Peyer's patch (tissue), 4 donors: ENCODE results near the gene RERE.
"Not testable (repeated sequence)": the region's sequence is repeated elsewhere in the genome, so short reads cannot be mapped to it uniquely, and the experiment has no call there.

Experiments used
- POLR2A ChIP-seq, 2 donors: fragments of 450-650 bp; IDR thresholded peaks; one replicate each; pipeline ENCODE4 v1.5.1; 2017; ENCODE audit warnings: antibody characterized with exemption in 2 of 2, mild to moderate bottlenecking in 2 of 2, moderate library complexity in 2 of 2
- TF ChIP-seq, protein P1 (sequence below), 6 experiments: fragments of 450-650 bp in 4 of 6; fragments of 200-600 bp in 2 of 6; sonication (generic) in 1 of 6; IDR thresholded peaks; one replicate each; pipeline ENCODE4 v1.5.1; 2017 to 2019; ENCODE audit warnings: antibody characterized with exemption in 6 of 6, mild to moderate bottlenecking in 3 of 6, moderate library complexity in 1 of 6

DNA sequence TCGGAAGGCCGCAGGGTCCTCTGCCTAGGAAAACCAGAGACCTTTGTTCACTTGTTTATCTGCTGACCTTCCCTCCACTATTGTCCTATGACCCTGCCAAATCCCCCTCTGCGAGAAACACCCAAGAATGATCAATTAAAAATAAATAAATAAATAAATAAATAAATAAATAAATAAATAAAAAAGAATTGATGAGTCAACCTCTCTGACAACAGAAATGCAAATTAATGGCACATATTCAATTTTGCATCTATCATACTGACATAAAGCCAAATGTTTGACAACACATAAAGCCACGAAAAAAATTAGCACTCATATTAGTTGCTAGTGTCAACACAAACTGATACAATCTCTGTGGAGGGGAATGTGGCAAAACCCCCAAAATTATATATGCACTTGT, 314.5 kb downstream of the RERE start:
- TF ChIP-seq POLR2A (IDR thresholded peaks at IDR 0.05), result not testable (repeated sequence)
- TF ChIP-seq, protein P1, sequence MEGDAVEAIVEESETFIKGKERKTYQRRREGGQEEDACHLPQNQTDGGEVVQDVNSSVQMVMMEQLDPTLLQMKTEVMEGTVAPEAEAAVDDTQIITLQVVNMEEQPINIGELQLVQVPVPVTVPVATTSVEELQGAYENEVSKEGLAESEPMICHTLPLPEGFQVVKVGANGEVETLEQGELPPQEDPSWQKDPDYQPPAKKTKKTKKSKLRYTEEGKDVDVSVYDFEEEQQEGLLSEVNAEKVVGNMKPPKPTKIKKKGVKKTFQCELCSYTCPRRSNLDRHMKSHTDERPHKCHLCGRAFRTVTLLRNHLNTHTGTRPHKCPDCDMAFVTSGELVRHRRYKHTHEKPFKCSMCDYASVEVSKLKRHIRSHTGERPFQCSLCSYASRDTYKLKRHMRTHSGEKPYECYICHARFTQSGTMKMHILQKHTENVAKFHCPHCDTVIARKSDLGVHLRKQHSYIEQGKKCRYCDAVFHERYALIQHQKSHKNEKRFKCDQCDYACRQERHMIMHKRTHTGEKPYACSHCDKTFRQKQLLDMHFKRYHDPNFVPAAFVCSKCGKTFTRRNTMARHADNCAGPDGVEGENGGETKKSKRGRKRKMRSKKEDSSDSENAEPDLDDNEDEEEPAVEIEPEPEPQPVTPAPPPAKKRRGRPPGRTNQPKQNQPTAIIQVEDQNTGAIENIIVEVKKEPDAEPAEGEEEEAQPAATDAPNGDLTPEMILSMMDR (IDR thresholded peaks at IDR 0.05), result not testable (repeated sequence)
